H1 (cell line): ENCODE results near the gene RASL10B. TPM values are rescaled to one million over a fixed set of nuclear protein-coding genes. Genes with fewer than 3 reads are reported as not detected.

ENCODE experiments used
- CTCF ChIA-PET: fragments of 300-600 bp; sonication (Branson Sonifier 250); formaldehyde crosslinking; loops from one replicate; lab custom pipeline; 2021; ENCODE audit not compliant: partially characterized antibody; lab: Charles Lee
- POLR2A ChIA-PET: fragments of 300-600 bp; sonication (Branson Sonifier 250); formaldehyde crosslinking; loops from one replicate; lab custom pipeline; 2021; ENCODE audit warnings: inconsistent platforms; ENCODE audit not compliant: partially characterized antibody; lab: Charles Lee
- DNase-seq, 2 experiments: peaks; one replicate each; pipeline versions ENCODE4 v3.0.0 to v3.0.0-alpha.2; 2010 to 2022; ENCODE audit warnings: low spot score in 2 of 2, low read depth in 1 of 2, mixed read lengths in 1 of 2
- FAIRE-seq: peaks from 2 replicates; lab custom pipeline; 2011; peaks lifted over from hg19 to GRCh38; lab: Jason Lieb, UNC
- H2AFZ ChIP-seq: 2 replicates; pipeline ENCODE4 v1.8.1; 2012; ENCODE audit warnings: low read length, inconsistent platforms
- H2AK5ac ChIP-seq: 2 replicates; pipeline ENCODE4 v1.6.1; 2013; ENCODE audit warnings: low read depth, low read length
- H2BK120ac ChIP-seq: replicated peaks from 2 replicates; pipeline ENCODE3; 2013; ENCODE audit warnings: low read depth, low read length, inconsistent platforms
- H2BK12ac ChIP-seq: 2 replicates; pipeline ENCODE4 v1.6.1; 2013; ENCODE audit warnings: low read depth, low read length
- H2BK15ac ChIP-seq: 2 replicates; pipeline ENCODE4 v1.6.1; 2013; ENCODE audit warnings: low read length
- H2BK20ac ChIP-seq: 2 replicates; pipeline ENCODE4 v1.6.1; 2013; ENCODE audit warnings: low read length
- H2BK5ac ChIP-seq: 2 replicates; pipeline ENCODE4 v1.6.1; 2013; ENCODE audit warnings: low read depth, low read length
- H3K14ac ChIP-seq: 2 replicates; pipeline ENCODE4 v1.6.1; 2013; ENCODE audit warnings: inconsistent platforms; ENCODE audit not compliant: insufficient read length
- H3K18ac ChIP-seq: 2 replicates; pipeline ENCODE4 v1.6.1; 2013; ENCODE audit warnings: low read length; ENCODE audit errors: extremely low read depth
- H3K23ac ChIP-seq: 2 replicates; pipeline ENCODE4 v1.6.1; 2013; ENCODE audit warnings: inconsistent platforms; ENCODE audit not compliant: insufficient read length
- H3K23me2 ChIP-seq: 2 replicates; pipeline ENCODE4 v1.6.1; 2013; ENCODE audit warnings: low read depth, low read length
- H3K27ac ChIP-seq: 2 replicates; pipeline ENCODE4 v1.6.1; 2011; ENCODE audit warnings: low read depth, low read length, inconsistent platforms
- H3K27me3 ChIP-seq, 4 experiments: replicated peaks in 1 of 4; 1 replicate in 1 of 4; 2 replicates in 3 of 4; pipeline versions ENCODE4 v1.6.1 to v1.8.1; 2011 to 2013; ENCODE audit warnings: low read length in 3 of 4, mild to moderate bottlenecking in 3 of 4, inconsistent platforms in 2 of 4, mixed read lengths in 2 of 4, moderate library complexity in 1 of 4; ENCODE audit not compliant: control insufficient read depth in 3 of 4, insufficient read depth in 3 of 4; ENCODE audit errors: extremely low read depth in 1 of 4
- H3K36me3 ChIP-seq, 4 experiments: 2 replicates each; pipeline versions ENCODE4 v1.6.1 to v1.8.1; 2011 to 2013; ENCODE audit warnings: mild to moderate bottlenecking in 4 of 4, low read length in 3 of 4, moderate library complexity in 2 of 4, control low read depth in 1 of 4, inconsistent platforms in 1 of 4; ENCODE audit not compliant: insufficient read depth in 4 of 4, control insufficient read depth in 2 of 4
- H3K4ac ChIP-seq: replicated peaks from 2 replicates; pipeline ENCODE3; 2013; ENCODE audit warnings: low read length, low read depth, mixed read lengths, inconsistent platforms; ENCODE audit not compliant: insufficient read length
- H3K4me1 ChIP-seq, 4 experiments: replicated peaks in 1 of 4; 1 replicate in 1 of 4; 2 replicates in 3 of 4; pipeline versions ENCODE4 v1.6.1 to v1.8.1; 2011 to 2013; ENCODE audit warnings: low read length in 3 of 4, inconsistent platforms in 2 of 4, mixed read lengths in 1 of 4; ENCODE audit not compliant: insufficient read depth in 4 of 4, control insufficient read depth in 3 of 4
- H3K4me2 ChIP-seq, 2 experiments: 2 replicates each; pipeline versions ENCODE4 v1.6.1 to v1.8.1; 2011 to 2013; ENCODE audit warnings: low read depth in 2 of 2, low read length in 2 of 2, control low read depth in 1 of 2, inconsistent platforms in 1 of 2, mild to moderate bottlenecking in 1 of 2; ENCODE audit not compliant: insufficient read depth in 1 of 2
- H3K4me3 ChIP-seq, 4 experiments: fragments of 200-600, 300-600 bp in 1 of 4; sonication (generic), shearing (Covaris generic), sonication (Bioruptor Twin) in 1 of 4; 2 replicates each; pipeline versions ENCODE4 v1.5.1 to v1.8.1; 2011 to 2016; ENCODE audit warnings: low read length in 4 of 4, low read depth in 3 of 4, control low read depth in 2 of 4, inconsistent platforms in 2 of 4, mild to moderate bottlenecking in 2 of 4, mixed read lengths in 1 of 4, moderate library complexity in 1 of 4; ENCODE audit not compliant: insufficient read depth in 2 of 4; ENCODE audit errors: extremely low read depth in 1 of 4
- H3K56ac ChIP-seq: replicated peaks from 2 replicates; pipeline ENCODE3; 2013; ENCODE audit warnings: low read depth, mild to moderate bottlenecking, mixed read lengths, low read length, inconsistent platforms; ENCODE audit not compliant: insufficient read length
- H3K79me1 ChIP-seq: 2 replicates; pipeline ENCODE4 v1.6.1; 2013; ENCODE audit warnings: low read depth, low read length, control low read depth
- H3K79me2 ChIP-seq, 2 experiments: 2 replicates each; pipeline versions ENCODE4 v1.6.1 to v1.8.1; 2012 to 2013; ENCODE audit warnings: low read length in 2 of 2, mild to moderate bottlenecking in 2 of 2, inconsistent platforms in 1 of 2; ENCODE audit not compliant: insufficient read depth in 2 of 2, control insufficient read depth in 1 of 2
- H3K9ac ChIP-seq, 4 experiments: replicated peaks in 1 of 4; 1 replicate in 1 of 4; 2 replicates in 3 of 4; pipeline versions ENCODE4 v1.6.1 to v1.8.1; 2011 to 2013; ENCODE audit warnings: low read depth in 3 of 4, low read length in 3 of 4, control low read depth in 2 of 4, mild to moderate bottlenecking in 2 of 4, moderate library complexity in 2 of 4, inconsistent platforms in 1 of 4; ENCODE audit errors: extremely low read depth in 1 of 4
- H3K9me3 ChIP-seq, 2 experiments: 2 replicates each; pipeline versions ENCODE4 v1.6.1 to v1.8.1; 2012 to 2013; ENCODE audit warnings: mild to moderate bottlenecking in 2 of 2, moderate library complexity in 2 of 2, control low read depth in 1 of 2, inconsistent platforms in 1 of 2, low read depth in 1 of 2, low read length in 1 of 2, mixed read lengths in 1 of 2; ENCODE audit not compliant: insufficient read depth in 2 of 2
- H4K20me1 ChIP-seq, 2 experiments: replicated peaks in 1 of 2; 2 replicates each; pipeline versions ENCODE3 to v1.8.1; 2011 to 2013; ENCODE audit warnings: inconsistent platforms in 2 of 2, low read length in 2 of 2, mild to moderate bottlenecking in 1 of 2; ENCODE audit not compliant: insufficient read depth in 2 of 2, control insufficient read depth in 1 of 2
- H4K5ac ChIP-seq: 2 replicates; pipeline ENCODE4 v1.6.1; 2013; ENCODE audit warnings: low read length, low read depth, mixed read lengths, inconsistent platforms; ENCODE audit not compliant: insufficient read length
- H4K8ac ChIP-seq: 2 replicates; pipeline ENCODE4 v1.8.0; 2013; ENCODE audit warnings: mild to moderate bottlenecking, moderate library complexity, low read length, inconsistent platforms; ENCODE audit not compliant: insufficient read depth; ENCODE audit errors: extremely low read depth
- H4K91ac ChIP-seq: replicated peaks from 2 replicates; pipeline ENCODE3; 2013; ENCODE audit warnings: low read length, mixed read lengths, inconsistent platforms; ENCODE audit not compliant: insufficient read length
- ATF2 ChIP-seq: IDR thresholded peaks from 2 replicates; pipeline ENCODE4 v1.6.1; 2012; ENCODE audit warnings: low read length, inconsistent platforms
- JUN ChIP-seq: IDR thresholded peaks from 2 replicates; pipeline ENCODE4 v1.6.1; 2011; ENCODE audit warnings: low read depth, mild to moderate bottlenecking, improper control_type of control experiment, low read length
- RNF2 ChIP-seq: fragments of 200-900, 300-1000 bp; sonication (generic); IDR thresholded peaks from 2 replicates; pipeline ENCODE4 v1.7.1; 2016; ENCODE audit warnings: borderline replicate concordance, low read depth, mild to moderate bottlenecking, antibody characterized with exemption, low read length; ENCODE audit not compliant: poor library complexity, severe bottlenecking; ENCODE audit errors: missing control alignments
- RXRA ChIP-seq: IDR thresholded peaks from 2 replicates; pipeline ENCODE4 v1.6.1; 2011; ENCODE audit warnings: low read depth, mild to moderate bottlenecking, low read length, moderate library complexity; ENCODE audit not compliant: insufficient read depth
- TBP ChIP-seq: IDR thresholded peaks from 2 replicates; pipeline ENCODE4 v1.6.1; 2011; ENCODE audit warnings: low read depth, low read length, improper control_type of control experiment
- WGBS, 2 experiments: shearing (Covaris generic) in 1 of 2; methylation state at CpG; one replicate each; pipeline versions ENCODE4 v1.1.6 to v1.1.7; 2013 to 2015; ENCODE audit warnings: low lambda C conversion rate in 2 of 2, mixed read lengths in 2 of 2, inconsistent platforms in 1 of 2, low coverage in 1 of 2, missing lambda C conversion rate in 1 of 2; ENCODE audit not compliant: insufficient replicate concordance in 2 of 2, insufficient coverage in 1 of 2, insufficient read length in 1 of 2; ENCODE audit errors: extremely low coverage in 1 of 2, missing lambda C conversion rate in 1 of 2; 5-methylcytosine and 5-hydroxymethylcytosine counted together
- polyA plus RNA-seq, 7 experiments: library from polyadenylated mRNA; depleted of rRNA in 3 of 7; stranded (reverse) in 5 of 7; unstranded in 2 of 7; fragments of >200 nt in 5 of 7; fragments of 200-250 nt in 2 of 7; gene quantifications; 1 replicate in 5 of 7; 2 replicates in 1 of 7; 4 replicates in 1 of 7; pipeline versions ENCODE4 v1.2.1 to v1.2.3, GENCODE V29; 2011 to 2013; ENCODE audit warnings: missing spikeins in 2 of 7, mixed read lengths in 2 of 7
- total RNA-seq: library from RNA; stranded (reverse); fragmentation: NEBNext Ultra II Directional; extraction: Animal tissue kit (Norgen Biotek cat#: 25700); gene quantifications from 2 replicates; pipeline ENCODE4 v1.2.1, GENCODE V29; 2021
- TF ChIP-seq, protein P1 (sequence below): IDR thresholded peaks from 2 replicates; pipeline ENCODE4 v1.6.1; 2012; ENCODE audit warnings: inconsistent platforms
- TF ChIP-seq, protein P2 (sequence below): IDR thresholded peaks from 2 replicates; pipeline ENCODE4 v1.6.1; 2012; ENCODE audit warnings: inconsistent platforms

Gene RASL10B
- total and polyA plus RNA-seq, 2 of the 8 experiments (the other 6 are each of a cell fraction or from before 2014, with no cell fraction given) = 17.5 to 22.8 TPM

GRCh38 chr17:35723735-35724134 is 7.7 kb upstream of the RASL10B start:
- no peak overlapping the region for H4K5ac ChIP-seq
- no peak for FAIRE-seq

More at GRCh38 chr17:35723735-35724134, 7.7 kb upstream of the RASL10B start:
- H3K79me2 ChIP-seq = no peaks in the 10 kb centered on the region
- H3K4ac ChIP-seq = no peak overlapping the region
- no peak overlapping the region for H3K23ac ChIP-seq
- ChIA-PET POLR2A (no interaction called here), CTCF (interaction anchor here (1.0 kb wide), 1 partner anchor 40 kb away, joined by 4 read pairs; no protein-coding TSS in a partner anchor)
- H2AK5ac ChIP-seq = no peak overlapping the region
- H3K79me1 ChIP-seq = no peaks in the 10 kb centered on the region
- 0 out of 7 replicates have a peak, but pooled peaks cover 0 to 2% (median 0%) of the 10 kb centered on the region in 4 experiments for H3K4me1 ChIP-seq
- H3K4me2 ChIP-seq = no peak overlapping the region
- no peak overlapping the region for H3K27ac ChIP-seq
- no peak overlapping the region for H3K18ac ChIP-seq
- H3K56ac ChIP-seq = no peak overlapping the region
- H2BK120ac ChIP-seq = no peak overlapping the region
- no peak overlapping the region for H2BK5ac ChIP-seq
- no peaks in the 10 kb centered on the region for H3K23me2 ChIP-seq
- no peak overlapping the region for H3K9ac ChIP-seq
- H2BK20ac ChIP-seq = no peak overlapping the region
- TF ChIP-seq, protein P1, sequence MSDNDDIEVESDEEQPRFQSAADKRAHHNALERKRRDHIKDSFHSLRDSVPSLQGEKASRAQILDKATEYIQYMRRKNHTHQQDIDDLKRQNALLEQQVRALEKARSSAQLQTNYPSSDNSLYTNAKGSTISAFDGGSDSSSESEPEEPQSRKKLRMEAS = no peak
- TF ChIP-seq, protein P2, sequence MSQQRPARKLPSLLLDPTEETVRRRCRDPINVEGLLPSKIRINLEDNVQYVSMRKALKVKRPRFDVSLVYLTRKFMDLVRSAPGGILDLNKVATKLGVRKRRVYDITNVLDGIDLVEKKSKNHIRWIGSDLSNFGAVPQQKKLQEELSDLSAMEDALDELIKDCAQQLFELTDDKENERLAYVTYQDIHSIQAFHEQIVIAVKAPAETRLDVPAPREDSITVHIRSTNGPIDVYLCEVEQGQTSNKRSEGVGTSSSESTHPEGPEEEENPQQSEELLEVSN = no peak
- TF ChIP-seq JUN (no peak), ATF2 (no peak), RNF2 (no peak), RXRA (no peak), TBP (no peak)
- TF ChIP-seq, all 59 proteins: peak for 0
- Histone ChIP-seq H3K14ac (no peak overlapping the region), H3K4me3 (no peak overlapping the region), H3K27me3 (no peaks in the 10 kb centered on the region), H2BK12ac (no peak overlapping the region), H4K20me1 (peaks cover 0 to 5% of the 10 kb centered on the region in 2 experiments), H2BK15ac (no peak overlapping the region), H4K8ac (no peak overlapping the region), H2AFZ (no peak overlapping the region), H3K36me3 (peaks cover 0 to 23% (median 11%) of the 10 kb centered on the region in 4 experiments; a peak in 7 of 8 replicates), H3K9me3 (no peaks in the 10 kb centered on the region), H4K91ac (no peak overlapping the region)
- WGBS, 2 experiments = 93% methylated on average over 2 of the region's 2 CpGs; no CpG with 5 or more reads in 1 of the 2 experiments
- no peak for DNase-seq
